K562 (cell line): ENCODE results near the gene FITM1. TPM values are rescaled to one million over a fixed set of nuclear protein-coding genes. Genes with fewer than 3 reads are reported as not detected.

Experiments used
- BRD4 ChIP-seq: fragments of 200-600 bp; sonication (generic); IDR thresholded peaks from 2 replicates; pipeline ENCODE4 v1.6.1; 2017; ENCODE audit warnings: inconsistent platforms
- FUS ChIP-seq: fragments of 200-400 bp; formaldehyde crosslinking; optimal IDR thresholded peaks from 2 replicates; pipeline ENCODE3; 2017; ENCODE audit warnings: low read depth, low read length
- HNRNPL ChIP-seq: fragments of 200-400 bp; formaldehyde crosslinking; IDR thresholded peaks from 2 replicates; pipeline ENCODE4 v1.6.1; 2017; ENCODE audit warnings: low read depth, mild to moderate bottlenecking, low read length
- HOXB6 ChIP-seq: fragments of 250-450 bp; sonication (Bioruptor Pico); IDR thresholded peaks from 2 replicates; pipeline ENCODE4 v1.5.1; 2022; ENCODE audit warnings: mild to moderate bottlenecking, borderline replicate concordance
- KAT2B ChIP-seq: IDR thresholded peaks from one replicate; pipeline ENCODE4 v1.6.1; 2012; ENCODE audit warnings: low read depth, mild to moderate bottlenecking, control low read depth, inconsistent platforms, low read length, moderate library complexity
- L3MBTL2 ChIP-seq: fragments of 450-650 bp; IDR thresholded peaks from 2 replicates; pipeline ENCODE4 v1.6.1; 2016; ENCODE audit warnings: mild to moderate bottlenecking, moderate library complexity
- MEF2A ChIP-seq: IDR thresholded peaks from 2 replicates; pipeline ENCODE4 v1.6.1; 2011; ENCODE audit warnings: low read depth, mild to moderate bottlenecking, low read length, moderate library complexity; ENCODE audit not compliant: control insufficient read depth
- NONO ChIP-seq, 2 experiments: fragments of 200-400 bp in 1 of 2; fragments of 450-650 bp in 1 of 2; formaldehyde crosslinking in 1 of 2; IDR thresholded peaks; 2 replicates each; pipeline ENCODE4 v1.6.1; 2017; ENCODE audit warnings: low read depth in 2 of 2, mild to moderate bottlenecking in 2 of 2, moderate library complexity in 2 of 2, low read length in 1 of 2
- SMARCE1 ChIP-seq: fragments of 450-650 bp; IDR thresholded peaks from 2 replicates; pipeline ENCODE4 v1.7.1; 2016; ENCODE audit warnings: mild to moderate bottlenecking
- SMC3 ChIP-seq: conservative IDR thresholded peaks from 2 replicates; pipeline ENCODE4 v1.6.1; 2011; ENCODE audit warnings: low read depth, low read length, improper control_type of control experiment; ENCODE audit not compliant: insufficient read depth
- STAT5A ChIP-seq: IDR thresholded peaks from 2 replicates; pipeline ENCODE4 v1.6.1; 2012; ENCODE audit warnings: low read length, inconsistent platforms, borderline replicate concordance
- TCF15 ChIP-seq: fragments of 250-450 bp; sonication (Bioruptor Pico); IDR thresholded peaks from 2 replicates; pipeline ENCODE4 v1.8.0; 2022; ENCODE audit warnings: moderate library complexity, mild to moderate bottlenecking, inconsistent platforms
- ZNF124 ChIP-seq: sonication (generic); formaldehyde crosslinking; IDR thresholded peaks from 2 replicates; pipeline ENCODE4 v1.8.1; 2022; ENCODE audit warnings: missing genetic modification reagents
- ZNF217 ChIP-seq: sonication (generic); formaldehyde crosslinking; IDR thresholded peaks from 2 replicates; pipeline ENCODE4 v1.8.0; 2022; ENCODE audit warnings: mild to moderate bottlenecking, missing genetic modification reagents
- ZNF311 ChIP-seq: fragments of 250-450 bp; sonication (Bioruptor Pico); IDR thresholded peaks from 2 replicates; pipeline ENCODE4 v1.4.0; 2020; ENCODE audit warnings: mild to moderate bottlenecking, moderate library complexity
- ZNF398 ChIP-seq: fragments of 250-450 bp; sonication (Bioruptor Pico); IDR thresholded peaks from 2 replicates; pipeline ENCODE4 v1.8.0; 2021; ENCODE audit warnings: moderate library complexity, mild to moderate bottlenecking, inconsistent platforms
- ZNF507 ChIP-seq: conservative IDR thresholded peaks from 2 replicates; pipeline ENCODE4 v1.6.1; 2017; ENCODE audit warnings: missing genetic modification characterization, missing compliant biosample characterization
- ZNF696 ChIP-seq: fragments of 250-450 bp; sonication (Bioruptor Pico); conservative IDR thresholded peaks from 2 replicates; pipeline ENCODE4 v1.4.0; 2020; ENCODE audit warnings: mild to moderate bottlenecking, moderate library complexity
- polyA plus RNA-seq, 8 experiments: library from polyadenylated mRNA; depleted of rRNA in 4 of 8; stranded (reverse) in 5 of 8; unstranded in 3 of 8; fragments of >200 nt; fragmentation: Nextera tagmentation in 2 of 8; fragmentation: Illumina TruSeq in 1 of 8; extraction: Ambion mirVana in 2 of 8; extraction: Trizol in 1 of 8; gene quantifications; 2 replicates each; pipeline versions ENCODE4 v1.2.1 to v1.2.3, GENCODE V29; 2011 to 2014; ENCODE audit warnings: inconsistent platforms in 1 of 8, missing spikeins in 1 of 8
- total RNA-seq, 7 experiments: library from RNA; depleted of rRNA in 6 of 7; stranded (reverse); fragments of >200 nt in 6 of 7; fragmentation: Illumina TruSeq in 2 of 7; extraction: Trizol in 2 of 7; gene quantifications; 2 replicates each; pipeline versions ENCODE4 v1.2.1 to v1.2.3, GENCODE V29; 2011 to 2021; ENCODE audit warnings: low replicate concordance in 1 of 7
- TF ChIP-seq, protein P1 (sequence below): fragments of 250-450 bp; sonication (Bioruptor Pico); IDR thresholded peaks from 2 replicates; pipeline ENCODE4 v1.4.0; 2020

The FITM1 gene
- total and polyA plus RNA-seq, 9 of the 15 experiments (the other 6 are each of a cell fraction or from before 2014, with no cell fraction given), result 0.09 to 0.20 TPM; not detected in 7

- TF ChIP-seq, protein P1, sequence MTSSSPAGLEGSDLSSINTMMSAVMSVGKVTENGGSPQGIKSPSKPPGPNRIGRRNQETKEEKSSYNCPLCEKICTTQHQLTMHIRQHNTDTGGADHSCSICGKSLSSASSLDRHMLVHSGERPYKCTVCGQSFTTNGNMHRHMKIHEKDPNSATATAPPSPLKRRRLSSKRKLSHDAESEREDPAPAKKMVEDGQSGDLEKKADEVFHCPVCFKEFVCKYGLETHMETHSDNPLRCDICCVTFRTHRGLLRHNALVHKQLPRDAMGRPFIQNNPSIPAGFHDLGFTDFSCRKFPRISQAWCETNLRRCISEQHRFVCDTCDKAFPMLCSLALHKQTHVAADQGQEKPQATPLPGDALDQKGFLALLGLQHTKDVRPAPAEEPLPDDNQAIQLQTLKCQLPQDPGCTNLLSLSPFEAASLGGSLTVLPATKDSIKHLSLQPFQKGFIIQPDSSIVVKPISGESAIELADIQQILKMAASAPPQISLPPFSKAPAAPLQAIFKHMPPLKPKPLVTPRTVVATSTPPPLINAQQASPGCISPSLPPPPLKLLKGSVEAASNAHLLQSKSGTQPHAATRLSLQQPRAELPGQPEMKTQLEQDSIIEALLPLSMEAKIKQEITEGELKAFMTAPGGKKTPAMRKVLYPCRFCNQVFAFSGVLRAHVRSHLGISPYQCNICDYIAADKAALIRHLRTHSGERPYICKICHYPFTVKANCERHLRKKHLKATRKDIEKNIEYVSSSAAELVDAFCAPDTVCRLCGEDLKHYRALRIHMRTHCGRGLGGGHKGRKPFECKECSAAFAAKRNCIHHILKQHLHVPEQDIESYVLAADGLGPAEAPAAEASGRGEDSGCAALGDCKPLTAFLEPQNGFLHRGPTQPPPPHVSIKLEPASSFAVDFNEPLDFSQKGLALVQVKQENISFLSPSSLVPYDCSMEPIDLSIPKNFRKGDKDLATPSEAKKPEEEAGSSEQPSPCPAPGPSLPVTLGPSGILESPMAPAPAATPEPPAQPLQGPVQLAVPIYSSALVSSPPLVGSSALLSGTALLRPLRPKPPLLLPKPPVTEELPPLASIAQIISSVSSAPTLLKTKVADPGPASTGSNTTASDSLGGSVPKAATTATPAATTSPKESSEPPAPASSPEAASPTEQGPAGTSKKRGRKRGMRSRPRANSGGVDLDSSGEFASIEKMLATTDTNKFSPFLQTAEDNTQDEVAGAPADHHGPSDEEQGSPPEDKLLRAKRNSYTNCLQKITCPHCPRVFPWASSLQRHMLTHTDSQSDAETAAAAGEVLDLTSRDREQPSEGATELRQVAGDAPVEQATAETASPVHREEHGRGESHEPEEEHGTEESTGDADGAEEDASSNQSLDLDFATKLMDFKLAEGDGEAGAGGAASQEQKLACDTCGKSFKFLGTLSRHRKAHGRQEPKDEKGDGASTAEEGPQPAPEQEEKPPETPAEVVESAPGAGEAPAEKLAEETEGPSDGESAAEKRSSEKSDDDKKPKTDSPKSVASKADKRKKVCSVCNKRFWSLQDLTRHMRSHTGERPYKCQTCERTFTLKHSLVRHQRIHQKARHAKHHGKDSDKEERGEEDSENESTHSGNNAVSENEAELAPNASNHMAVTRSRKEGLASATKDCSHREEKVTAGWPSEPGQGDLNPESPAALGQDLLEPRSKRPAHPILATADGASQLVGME (CRISPR knock-in tag), result 0 out of 2 replicates have a peak, but pooled peaks have one; percentile 51
- TF ChIP-seq L3MBTL2 (peak; percentile 70), TCF15 (CRISPR knock-in tag) (no peak), ZNF217 (no peak), ZNF507 (tag) (no peak), FUS (no peak), NONO (IDR thresholded peaks at IDR 0.05; ENCODE audit: low read depth in 2 of 2, low read length in 1 of 2) (peak in 1 of 2 experiments; percentile 98; a peak in 2 of 4 replicates), KAT2B (no peak), ZNF696 (CRISPR knock-in tag) (no peak), SMC3 (no peak), HOXB6 (CRISPR knock-in tag) (no peak), ZNF124 (no peak), MEF2A (no peak), BRD4 (0 out of 2 replicates have a peak, but pooled peaks have one; percentile 29), STAT5A (no peak), SMARCE1 (0 out of 2 replicates have a peak, but pooled peaks have one; percentile 26), ZNF398 (CRISPR knock-in tag) (no peak), ZNF311 (no peak), HNRNPL (peak; percentile 97)
Measured at GRCh38 chr14:24093901-24094840, 36.3 kb upstream of the FITM1 start, which contains the start of gene PCK2 (continued).
